ENCODE measurements around the gene SUCLG2.

Gene SUCLG2, protein sequence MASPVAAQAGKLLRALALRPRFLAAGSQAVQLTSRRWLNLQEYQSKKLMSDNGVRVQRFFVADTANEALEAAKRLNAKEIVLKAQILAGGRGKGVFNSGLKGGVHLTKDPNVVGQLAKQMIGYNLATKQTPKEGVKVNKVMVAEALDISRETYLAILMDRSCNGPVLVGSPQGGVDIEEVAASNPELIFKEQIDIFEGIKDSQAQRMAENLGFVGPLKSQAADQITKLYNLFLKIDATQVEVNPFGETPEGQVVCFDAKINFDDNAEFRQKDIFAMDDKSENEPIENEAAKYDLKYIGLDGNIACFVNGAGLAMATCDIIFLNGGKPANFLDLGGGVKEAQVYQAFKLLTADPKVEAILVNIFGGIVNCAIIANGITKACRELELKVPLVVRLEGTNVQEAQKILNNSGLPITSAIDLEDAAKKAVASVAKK

DNA sequence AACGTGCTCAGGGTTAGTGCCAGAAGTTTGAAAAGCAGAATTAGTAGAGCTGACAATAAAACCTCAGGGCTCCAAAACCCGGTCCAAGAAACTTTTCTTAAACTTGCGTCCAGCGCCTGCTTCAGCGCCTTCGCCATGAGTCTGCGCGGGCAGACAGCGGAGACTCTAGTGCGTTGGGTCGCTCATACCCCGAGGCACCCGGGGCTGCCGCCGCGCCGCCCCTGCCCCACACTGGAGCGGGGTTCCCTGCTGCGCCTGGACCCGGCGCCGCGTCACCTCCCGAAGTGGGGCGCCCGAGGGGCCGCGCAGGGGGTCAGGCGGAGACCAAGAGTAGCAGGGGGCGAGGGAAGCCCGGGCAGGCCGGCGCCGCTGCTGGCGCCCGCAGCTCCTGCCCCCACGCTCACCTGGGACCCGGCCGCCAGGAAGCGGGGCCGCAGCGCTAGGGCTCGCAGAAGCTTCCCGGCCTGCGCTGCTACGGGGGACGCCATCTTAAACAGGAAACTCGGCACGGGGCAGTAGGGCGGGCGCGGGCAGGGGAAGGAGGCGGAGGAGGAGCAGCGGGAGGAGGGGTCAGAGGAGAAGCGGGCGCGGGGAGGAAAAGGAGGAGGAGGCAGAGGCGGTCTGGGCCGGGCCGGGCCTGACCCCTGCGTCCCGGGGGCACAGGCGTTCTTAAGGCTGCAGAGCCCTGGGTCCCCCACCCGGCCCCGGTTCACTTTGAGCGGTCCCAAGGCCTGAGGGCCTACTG lies at the start of gene SUCLG2:
Gene SUCLG2, minus strand, starts transcription at position 514 of the 745 bp plus-strand sequence. Its CDS starts 26 bp downstream, at position 488.
- peak; percentile 25 for DNase-seq

DNA sequence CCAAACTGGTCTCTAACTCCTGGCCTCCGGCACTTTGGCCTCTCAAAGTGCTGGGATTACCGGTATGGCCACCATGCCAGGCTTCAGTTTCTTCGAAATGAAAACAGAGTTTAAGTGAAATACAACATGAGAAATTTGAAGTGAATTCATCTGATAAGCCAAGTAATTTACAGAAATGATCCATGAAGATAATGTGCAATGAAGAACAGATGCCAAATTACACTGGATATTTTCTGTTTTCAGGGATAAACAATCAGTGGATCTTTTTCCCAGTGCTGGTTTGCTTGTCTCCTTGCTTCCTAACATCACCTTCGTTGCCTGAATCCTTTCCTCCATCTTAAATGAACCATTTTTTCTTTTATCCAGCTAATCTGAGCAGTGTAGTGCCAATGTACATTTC lies 46.2 kb upstream of the SUCLG2 start:
- DNase-seq = no peak

DNA sequence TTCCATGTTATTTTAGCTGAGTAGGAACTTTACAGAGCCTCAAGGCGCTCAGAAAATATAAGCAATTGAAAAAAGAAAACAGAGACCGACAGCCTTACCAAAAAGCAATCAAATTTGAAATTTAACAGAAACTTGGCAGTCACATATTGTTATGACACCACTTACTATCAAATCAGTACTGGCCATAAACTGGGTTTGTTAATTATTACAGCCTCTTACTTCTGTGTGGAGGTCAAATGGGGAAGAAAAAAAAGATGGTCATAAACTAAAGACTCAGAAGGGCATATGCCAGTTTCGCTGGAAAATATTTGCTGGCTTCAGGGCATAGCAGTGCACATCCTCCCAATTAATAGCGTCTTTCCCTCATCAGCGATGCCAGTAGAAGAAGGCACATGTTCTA lies 45.5 kb upstream of the SUCLG2 start:
- DNase-seq = no peak

DNA sequence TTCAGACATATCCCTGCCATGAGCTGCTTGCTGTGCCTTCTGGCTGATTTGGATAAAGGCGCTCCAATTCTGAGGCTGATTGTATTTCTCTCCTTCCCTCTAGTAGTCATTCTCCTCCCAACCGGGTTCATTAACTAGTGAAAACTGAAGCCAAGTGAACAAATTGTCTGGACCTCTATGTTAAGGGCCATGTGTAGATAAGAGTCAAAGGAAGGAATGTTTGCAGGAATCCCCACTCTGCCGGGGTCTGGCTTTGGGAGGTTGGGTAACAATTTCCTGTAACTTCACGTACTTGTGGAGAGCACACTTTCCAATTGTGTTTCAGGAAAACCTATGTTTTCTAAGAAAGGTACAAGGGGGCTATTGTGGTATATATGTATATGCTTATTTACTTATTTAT lies 38.2 kb upstream of the SUCLG2 start:
- DNase-seq = no peak

DNA sequence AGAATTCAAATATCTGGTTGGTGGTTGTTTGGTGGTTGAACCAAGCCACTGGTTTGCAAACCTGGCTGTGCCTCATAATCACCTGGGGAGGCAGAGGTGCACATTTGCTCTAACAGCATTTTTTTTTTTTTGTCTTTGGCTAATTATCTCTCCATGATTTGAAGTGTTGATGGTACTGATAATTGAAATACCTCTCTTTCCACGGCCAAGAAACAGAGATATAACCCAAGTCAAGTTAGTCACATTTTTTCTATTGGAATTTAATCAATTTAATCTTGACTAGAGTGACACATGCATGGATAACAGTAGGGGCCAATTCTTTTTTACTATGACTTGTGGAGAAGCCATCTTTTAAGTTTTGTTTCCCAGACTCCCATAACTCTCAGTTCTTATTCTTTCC lies 37.5 kb upstream of the SUCLG2 start:
- DNase-seq = no peak

DNA sequence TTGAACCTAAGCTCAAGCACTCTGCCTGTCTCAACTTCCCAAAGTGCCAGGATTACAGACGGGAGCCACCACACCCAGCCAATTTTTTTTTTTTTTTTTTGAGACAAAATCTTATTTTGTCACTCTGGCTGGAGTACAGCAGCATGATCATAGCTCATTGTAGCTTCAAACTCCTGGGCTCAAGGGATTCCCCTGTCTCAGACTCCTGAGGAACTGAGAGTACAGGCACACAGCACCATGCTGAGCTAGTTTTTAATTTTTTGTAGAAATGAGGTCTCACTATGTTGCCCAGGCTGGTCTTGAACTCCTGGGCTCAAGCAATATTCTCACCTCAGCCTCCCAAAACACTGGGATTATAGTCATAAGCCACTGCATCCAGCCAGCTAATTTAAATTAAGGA lies 36.8 kb upstream of the SUCLG2 start:
- DNase-seq = no peak

DNA sequence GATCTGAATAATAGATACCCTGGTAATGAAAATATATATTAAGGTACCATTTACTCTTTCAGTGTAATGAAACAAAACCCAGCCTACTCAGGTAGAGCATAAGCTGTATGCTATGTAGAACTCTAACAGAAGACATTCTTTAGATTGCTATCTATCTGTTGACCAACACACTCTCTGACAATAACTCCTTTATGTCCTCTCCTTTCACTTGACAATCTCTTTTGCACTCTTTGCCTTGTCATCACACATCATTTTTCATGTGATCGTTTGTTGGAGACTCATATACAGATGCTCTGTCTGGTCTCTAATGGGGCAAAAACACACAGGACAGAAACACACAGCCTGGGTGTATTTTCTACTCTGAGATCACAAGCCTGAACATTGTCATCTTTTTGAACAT lies 35.4 kb upstream of the SUCLG2 start:
- no peak for DNase-seq

DNA sequence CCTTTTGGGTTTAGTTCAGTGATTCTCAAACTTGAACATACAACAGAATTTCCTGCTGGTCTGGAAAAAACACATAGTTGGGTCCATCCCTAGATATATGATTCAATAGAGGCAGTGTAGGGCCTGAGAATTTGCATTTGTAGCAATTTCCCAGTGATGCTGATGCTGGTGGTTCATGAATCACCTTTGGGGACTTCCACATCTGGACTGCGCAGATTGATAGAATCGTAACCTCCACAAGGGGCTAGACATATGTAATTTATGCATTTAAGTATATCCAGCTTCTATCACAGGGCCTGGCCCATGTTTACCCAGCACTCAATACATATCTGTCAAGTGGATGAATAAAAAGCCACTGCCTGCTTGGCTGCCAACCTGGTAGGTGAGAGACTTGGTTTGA lies 33.8 kb upstream of the SUCLG2 start:
- DNase-seq = no peak

DNA sequence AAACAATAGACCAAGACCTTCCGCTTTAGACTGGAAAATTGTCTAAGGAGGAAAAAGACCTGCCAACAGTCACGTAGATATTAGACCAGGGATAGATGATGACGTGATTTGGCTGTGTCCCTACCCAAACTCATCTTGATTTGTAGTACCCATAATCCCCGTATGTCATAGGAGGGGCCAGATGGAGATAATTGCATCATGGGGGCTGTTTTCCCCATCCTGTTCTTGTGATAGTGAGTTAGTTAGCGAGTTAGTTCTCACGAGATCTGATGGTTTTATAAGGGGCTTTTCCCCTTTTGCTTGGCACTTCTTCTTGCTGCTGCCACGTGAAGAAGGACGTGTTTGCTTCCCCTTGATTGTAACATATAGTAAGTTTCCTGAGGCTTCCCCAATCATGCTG lies 31.7 kb upstream of the SUCLG2 start:
- DNase-seq = no peak

DNA sequence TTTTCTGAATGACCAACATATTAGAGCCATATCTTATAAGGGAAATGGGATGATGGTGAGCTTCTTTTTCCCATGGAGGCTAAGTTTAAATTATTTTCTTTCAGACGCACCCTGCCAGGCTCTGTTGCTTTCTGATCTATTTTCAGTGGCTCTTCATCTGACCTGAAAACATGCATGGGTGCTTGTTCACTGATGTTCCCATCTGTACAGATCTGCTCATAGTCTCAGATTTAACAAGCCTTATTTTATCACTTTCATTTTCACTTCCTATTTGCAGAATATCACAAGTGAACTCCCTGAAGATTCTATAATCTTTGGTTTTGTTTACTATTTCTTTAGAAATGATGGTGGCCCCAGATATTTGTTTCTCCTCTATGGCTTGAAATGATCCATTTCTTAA lies 31.1 kb upstream of the SUCLG2 start:
- DNase-seq = no peak

DNA sequence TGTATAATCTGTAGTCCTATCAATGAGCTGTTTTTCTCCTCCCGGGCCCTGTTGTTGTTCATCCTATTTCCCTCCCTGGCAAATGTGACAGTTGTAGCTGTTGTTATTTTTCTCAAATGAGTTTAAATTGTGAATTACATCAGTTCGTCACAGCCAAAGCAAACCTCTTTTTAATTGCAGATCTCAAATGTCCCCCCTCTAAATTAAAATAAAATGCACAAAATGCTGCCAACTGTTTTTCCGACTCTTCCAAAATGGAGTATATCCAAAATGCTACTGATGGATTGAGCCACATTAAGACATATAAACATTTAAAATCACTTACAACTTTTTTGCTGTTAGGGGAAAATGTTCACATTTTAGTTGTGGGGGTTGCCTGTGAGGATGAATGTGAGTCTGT lies 29.8 kb upstream of the SUCLG2 start:
- no peak for DNase-seq

DNA sequence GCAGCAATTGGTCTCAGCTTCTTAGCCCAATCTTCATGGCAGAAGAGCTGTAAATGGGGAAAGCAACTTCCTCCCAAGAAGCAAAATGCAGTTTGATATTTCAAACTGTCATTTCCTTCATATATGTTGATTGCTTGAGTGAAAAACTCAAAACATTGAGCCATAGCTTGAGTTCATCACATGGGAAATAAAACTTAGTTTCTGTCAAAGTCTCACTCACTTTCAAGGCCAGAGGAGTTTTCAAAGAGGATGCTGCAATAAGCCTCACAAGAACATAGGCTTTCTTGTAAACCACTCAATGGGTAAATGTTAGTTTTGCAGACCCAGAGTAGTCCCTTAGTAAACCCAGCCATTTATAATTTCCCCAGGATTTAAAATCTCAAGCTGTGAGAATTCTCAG lies 29.1 kb upstream of the SUCLG2 start:
- no peak for DNase-seq

DNA sequence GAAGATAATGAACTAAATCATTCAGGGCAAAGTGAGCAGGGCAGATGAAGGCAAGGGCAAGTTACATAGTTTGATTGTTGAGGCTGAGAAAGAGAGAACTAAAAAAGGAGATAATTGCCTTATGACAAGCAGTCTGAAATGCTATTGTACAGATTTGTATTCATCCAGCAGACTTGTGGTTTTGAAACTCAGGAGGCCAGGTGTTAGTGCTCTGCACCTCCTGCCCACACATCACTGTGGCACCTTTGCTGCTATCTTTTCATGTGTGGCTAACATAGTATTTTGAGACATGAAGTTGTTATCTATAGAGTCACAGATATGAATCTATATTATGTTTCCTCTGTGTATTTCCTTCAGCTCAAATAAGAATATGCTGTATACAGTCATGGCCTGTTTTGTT lies 24.3 kb upstream of the SUCLG2 start:
- DNase-seq = no peak

DNA sequence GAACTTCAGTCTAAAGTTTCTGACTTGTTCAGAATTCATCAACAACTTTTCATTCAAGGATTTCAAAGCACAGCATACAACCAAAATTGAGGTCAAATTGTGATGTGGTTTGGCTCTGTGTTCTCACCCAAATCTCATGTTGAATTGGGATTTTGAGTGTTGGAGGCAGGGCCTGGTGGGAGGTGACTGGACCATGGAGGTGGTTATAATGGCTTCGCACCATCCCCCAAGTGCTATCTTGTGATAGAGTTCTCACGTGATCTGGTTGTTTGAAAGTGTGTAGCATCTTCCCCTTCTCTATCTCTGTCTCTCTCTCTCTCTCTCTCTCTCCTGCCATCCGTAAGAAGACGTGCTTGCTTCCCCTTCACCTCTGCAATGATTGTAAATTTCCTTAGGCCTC lies 19.6 kb upstream of the SUCLG2 start:
- no peak for DNase-seq

DNA sequence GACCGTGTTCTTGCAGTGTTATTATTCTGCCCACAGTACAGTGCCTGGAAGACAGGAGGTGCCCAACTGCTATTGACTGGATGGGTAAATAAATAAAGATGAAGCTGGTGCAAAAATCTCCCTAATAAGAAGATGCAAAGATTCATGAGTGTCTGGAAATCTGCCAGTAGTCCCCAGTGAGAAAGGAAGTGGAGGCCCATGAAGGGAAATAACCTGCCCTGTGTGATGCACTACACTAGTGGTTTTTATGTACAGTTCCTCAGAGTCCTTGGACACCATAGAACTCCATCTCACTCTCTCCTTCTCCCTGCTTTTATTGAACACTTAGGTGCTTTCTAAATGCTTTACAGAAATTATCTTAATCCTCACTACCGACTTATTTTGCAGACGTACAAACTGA lies 8.3 kb upstream of the SUCLG2 start:
- DNase-seq = no peak

DNA sequence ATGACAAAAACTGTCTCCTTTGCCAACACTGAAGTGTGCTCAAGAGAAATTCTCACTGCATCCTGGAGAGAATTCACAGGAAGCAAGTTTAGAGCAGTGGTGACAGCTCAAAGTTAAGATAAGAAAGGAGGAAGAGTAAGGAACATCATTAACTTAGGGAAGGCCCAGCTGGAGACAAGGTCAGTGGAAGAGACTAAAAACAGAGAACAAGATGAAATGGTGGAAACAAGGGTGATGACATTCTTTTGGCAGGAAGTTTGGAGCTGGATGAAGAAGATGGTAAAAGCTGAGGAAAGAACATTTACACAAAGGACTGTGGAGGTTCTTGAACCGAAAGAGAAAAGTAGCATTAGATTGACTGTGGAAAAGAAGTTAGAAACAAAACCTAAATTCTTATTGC lies 6.7 kb upstream of the SUCLG2 start:
- no peak for DNase-seq

DNA sequence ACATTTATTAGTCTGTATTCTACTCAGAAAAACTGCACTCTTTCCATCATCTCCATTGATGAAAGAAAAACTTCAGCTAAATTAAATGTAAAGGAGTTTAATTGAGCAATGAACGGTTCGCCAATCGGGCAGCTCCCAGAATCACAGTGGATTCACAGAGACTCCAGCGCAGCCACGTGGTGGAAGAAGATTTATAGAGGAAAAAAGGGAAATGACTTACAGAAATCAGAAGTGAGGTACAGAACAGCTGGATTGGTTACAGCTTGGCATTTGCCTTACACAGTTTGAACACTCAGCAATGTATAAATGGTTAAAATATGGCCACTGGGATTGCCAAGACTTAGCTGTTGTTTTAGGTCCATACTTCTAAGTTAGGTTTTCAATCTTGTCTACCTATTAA lies 2.8 kb upstream of the SUCLG2 start:
- DNase-seq = no peak

DNA sequence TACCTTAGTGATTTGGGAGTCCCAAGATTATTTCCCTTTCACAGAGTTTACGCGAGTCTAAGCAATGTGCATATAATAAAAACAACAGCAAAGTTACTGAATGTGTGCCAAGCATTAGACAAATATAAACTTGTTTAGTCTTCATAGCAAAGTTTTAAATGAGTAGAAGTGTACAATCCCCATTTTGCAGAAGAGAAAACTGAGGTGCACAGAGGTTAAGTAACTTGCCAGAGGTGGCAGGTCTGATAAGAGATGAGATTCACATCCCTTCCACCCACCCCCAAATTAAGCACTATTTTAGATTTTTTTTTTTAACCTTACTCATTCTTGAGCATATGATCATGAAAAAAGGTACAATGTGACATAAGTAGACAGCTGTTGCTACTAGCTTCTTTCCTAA lies 2.2 kb upstream of the SUCLG2 start:
- DNase-seq = no peak

DNA sequence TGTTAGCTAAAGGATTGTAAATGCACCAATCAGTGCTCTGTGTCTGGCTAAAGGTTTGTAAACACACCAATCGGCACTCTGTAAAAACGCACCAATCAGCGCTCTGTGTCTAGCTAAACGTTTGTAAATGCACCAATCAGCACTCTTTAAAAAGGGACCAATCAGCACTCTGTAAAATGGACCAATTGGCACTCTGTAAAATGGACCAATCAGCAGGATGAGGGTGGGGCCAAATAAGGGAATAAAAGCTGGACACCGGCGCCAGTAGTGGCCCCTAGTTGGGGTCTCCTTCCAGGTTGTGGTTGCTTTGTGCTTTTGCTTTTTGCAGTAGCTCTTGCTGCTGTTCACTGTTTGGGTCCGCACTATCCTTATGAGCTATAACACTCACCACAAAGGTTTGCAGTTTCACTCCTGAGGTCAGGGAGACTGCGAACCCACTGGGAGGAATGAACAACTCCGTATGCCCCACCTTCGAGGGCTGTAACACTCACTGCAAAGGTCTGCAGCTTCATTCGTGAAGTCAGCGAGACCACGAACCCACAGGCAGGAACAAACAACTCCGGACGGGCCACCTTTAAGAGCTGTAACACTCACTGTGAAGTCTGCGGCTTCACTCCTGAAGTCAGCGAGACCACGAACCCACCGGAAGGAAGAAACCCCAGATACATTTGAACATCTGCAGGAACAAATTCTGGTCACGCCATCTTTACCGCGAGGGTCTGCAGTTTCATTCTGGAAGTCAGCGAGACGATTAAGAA lies 1.1 kb upstream of the SUCLG2 start:
- no peak for DNase-seq

DNA sequence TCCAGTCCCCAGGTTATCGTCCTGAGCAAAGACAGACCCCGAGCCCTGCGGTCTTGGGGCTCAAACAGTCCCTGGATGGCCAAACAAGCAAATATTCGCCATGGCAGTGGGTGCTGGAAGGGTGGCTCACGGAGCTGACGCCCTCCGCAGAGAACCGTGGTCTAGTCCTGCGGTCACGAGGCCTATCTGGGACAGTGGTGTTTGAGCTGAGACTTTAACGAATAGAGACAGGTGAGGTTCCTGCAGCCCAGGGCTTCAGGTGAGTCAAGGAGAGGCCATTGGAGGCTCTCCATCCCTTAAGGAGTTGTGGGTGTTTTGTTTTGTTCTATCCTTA lies 399 bp upstream of the SUCLG2 start:
- no peak for DNase-seq

DNA sequence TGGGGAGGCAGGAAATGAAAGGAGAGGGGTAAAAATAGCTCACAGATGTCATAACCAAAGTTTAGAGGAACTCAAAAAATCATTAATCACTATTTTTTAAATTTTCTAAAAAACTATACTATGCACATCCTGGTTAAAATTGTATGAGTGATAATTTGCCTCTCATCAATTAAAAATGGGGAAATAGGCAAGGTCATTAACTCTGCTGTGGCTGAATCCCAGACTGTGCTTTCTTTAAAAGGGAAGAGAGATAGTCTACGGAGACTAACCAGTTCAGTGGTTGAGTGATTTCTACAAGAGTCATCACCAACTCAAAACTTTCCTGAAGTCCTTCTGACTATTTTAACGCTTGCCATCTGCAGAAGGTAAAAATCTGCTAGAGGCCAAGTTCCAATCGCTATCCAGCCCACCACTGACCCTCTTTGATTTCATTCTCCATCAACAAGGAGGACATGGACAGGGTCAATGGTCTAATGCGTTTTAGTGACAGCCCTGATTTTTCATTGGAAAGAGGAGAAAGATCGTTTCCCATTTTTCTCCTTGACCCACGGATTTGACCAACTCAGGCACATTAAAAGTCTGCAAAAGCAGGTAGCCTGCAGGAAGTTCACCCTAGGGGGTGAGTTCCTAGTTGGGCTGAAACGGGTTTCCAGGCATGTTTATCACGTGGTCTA lies 850 bp downstream of the SUCLG2 start:
- DNase-seq = no peak

DNA sequence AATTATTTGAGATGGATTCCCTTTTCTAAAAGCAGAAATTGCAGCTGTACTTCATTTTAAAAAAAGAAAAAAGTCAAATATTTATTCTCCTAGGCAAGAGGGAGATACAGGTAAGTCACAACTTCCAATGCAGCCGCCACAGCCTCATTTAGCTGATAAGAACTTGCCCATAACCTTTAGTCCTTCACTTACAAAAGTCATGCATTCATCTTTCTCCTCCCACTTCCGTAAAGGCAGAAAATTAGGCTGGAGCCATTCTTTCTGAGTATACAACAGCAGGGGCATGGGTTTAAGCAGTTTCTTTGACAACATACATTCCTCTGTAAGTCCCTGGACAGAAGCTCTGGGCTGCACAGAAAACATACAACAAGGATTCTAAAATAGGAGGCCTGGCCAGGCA lies 4.3 kb downstream of the SUCLG2 start:
- no peak for DNase-seq

DNA sequence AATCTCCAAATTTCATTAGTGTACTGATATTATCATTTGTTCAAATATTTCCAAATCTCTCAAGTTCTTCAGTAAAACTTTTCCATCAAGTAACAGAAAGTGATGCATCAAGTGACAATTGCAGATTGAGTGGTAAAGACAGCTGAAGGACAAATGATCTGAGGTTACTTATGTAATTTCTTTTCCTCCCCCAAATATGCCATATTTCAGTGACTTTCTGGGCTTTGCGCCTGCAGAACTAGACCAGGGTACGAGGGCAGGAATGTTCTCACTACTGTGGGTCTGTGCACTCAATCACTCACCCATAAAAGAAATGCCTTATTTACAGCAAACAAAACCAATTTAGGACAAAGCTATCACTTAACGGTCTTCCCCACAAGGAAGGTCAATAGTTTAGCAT lies 4.7 kb downstream of the SUCLG2 start:
- no peak for DNase-seq

All from NCI-H1092 treated with DMSO at 0.1 percent for 48 hours (cell line).